NCI-H345 treated with DMSO at 0.1 percent for 48 hours (cell line): ENCODE results near the gene HERC2.

Source experiments
- DNase-seq: peaks from one replicate; lab custom pipeline; 2025; ENCODE audit not compliant: unreplicated experiment; lab: John Stamatoyannopoulos, UW

Gene HERC2

GRCh38 chr15:28101201-28101600 lies 220.8 kb downstream of the HERC2 start:
- DNase-seq = no peak

GRCh38 chr15:28100516-28101195 lies 221.3 kb downstream of the HERC2 start:
- no peak for DNase-seq

- DNase-seq = no peak
These were observed 222.3 kb downstream of the HERC2 start for GRCh38 chr15:28099555-28100140.

GRCh38 chr15:28098766-28099554 lies 223.0 kb downstream of the HERC2 start, which contains the start of gene OCA2:
Gene OCA2, minus strand, starts transcription at chr15:28099315. Its CDS starts 17,441 bp downstream, at chr15:28081874.
- DNase-seq = peak; percentile 51

GRCh38 chr15:28098360-28098765 lies 223.6 kb downstream of the HERC2 start:
- DNase-seq = no peak

- no peak for DNase-seq
These were observed 224.2 kb downstream of the HERC2 start for GRCh38 chr15:28097656-28098359.

- no peak for DNase-seq
These were observed 225.1 kb downstream of the HERC2 start for GRCh38 chr15:28096670-28097431.

GRCh38 chr15:28096411-28096669 lies 225.6 kb downstream of the HERC2 start:
- no peak for DNase-seq

GRCh38 chr15:28094732-28095521 lies 227.1 kb downstream of the HERC2 start:
- no peak for DNase-seq

GRCh38 chr15:28093752-28094535 lies 228.0 kb downstream of the HERC2 start:
- DNase-seq = no peak

GRCh38 chr15:28091313-28091712 lies 230.7 kb downstream of the HERC2 start:
- DNase-seq = no peak

- DNase-seq = no peak
These were observed 235.7 kb downstream of the HERC2 start for GRCh38 chr15:28086175-28086703.

- DNase-seq = no peak
These were observed 236.3 kb downstream of the HERC2 start for GRCh38 chr15:28085489-28086174.

- no peak for DNase-seq
These were observed 237.4 kb downstream of the HERC2 start for GRCh38 chr15:28084547-28084946.

- DNase-seq = no peak
These were observed 238.9 kb downstream of the HERC2 start for GRCh38 chr15:28082891-28083684.

GRCh38 chr15:28081594-28081993 lies 240.4 kb downstream of the HERC2 start:
- DNase-seq = no peak

- no peak for DNase-seq
These were observed 241.6 kb downstream of the HERC2 start for GRCh38 chr15:28080386-28080785.
